Endothelial cell (in vitro differentiated cells): ENCODE measurements around the gene QDPR. TPM values are rescaled to one million over a fixed set of nuclear protein-coding genes. Genes with fewer than 3 reads are reported as not detected.

ENCODE experiments used
- DNase-seq: peaks from one replicate; pipeline ENCODE4 v3.0.0; 2021; ENCODE audit warnings: low spot score
- H3K27ac Mint-ChIP-seq: one replicate; pipeline ENCODE4 v1.8.0; 2021; ENCODE audit warnings: mixed read lengths, inconsistent platforms; ENCODE audit not compliant: unreplicated experiment
- H3K27me3 Mint-ChIP-seq: one replicate; pipeline ENCODE4 v1.8.0; 2021; ENCODE audit warnings: mild to moderate bottlenecking, moderate library complexity, mixed read lengths, inconsistent platforms; ENCODE audit not compliant: unreplicated experiment
- H3K36me3 Mint-ChIP-seq: one replicate; pipeline ENCODE4 v1.8.0; 2021; ENCODE audit warnings: mild to moderate bottlenecking, low read depth, mixed read lengths, inconsistent platforms; ENCODE audit not compliant: unreplicated experiment
- H3K4me1 Mint-ChIP-seq: one replicate; pipeline ENCODE4 v1.8.0; 2021; ENCODE audit warnings: mild to moderate bottlenecking, mixed read lengths, inconsistent platforms; ENCODE audit not compliant: unreplicated experiment
- H3K4me3 Mint-ChIP-seq: one replicate; pipeline ENCODE4 v1.8.0; 2021; ENCODE audit warnings: mild to moderate bottlenecking, mixed read lengths, inconsistent platforms; ENCODE audit not compliant: unreplicated experiment
- H3K9me3 Mint-ChIP-seq: one replicate; pipeline ENCODE4 v1.8.0; 2021; ENCODE audit warnings: mixed read lengths, inconsistent platforms; ENCODE audit not compliant: unreplicated experiment
- total RNA-seq: library from RNA; stranded (reverse); fragmentation: NEBNext Ultra II Directional; extraction: Animal tissue kit (Norgen Biotek cat#: 25700); gene quantifications from one replicate; pipeline ENCODE4 v1.2.1, GENCODE V29; 2021; ENCODE audit not compliant: unreplicated experiment
- TF ChIP-seq, protein P1 (sequence below): fragments of 200-600 bp; sonication (generic); IDR thresholded peaks from one replicate; pipeline ENCODE4 v1.5.0; 2021; ENCODE audit warnings: antibody characterized with exemption; ENCODE audit not compliant: unreplicated experiment

Gene QDPR
- total RNA-seq, 1 donor from 2014 or later: 25.8 TPM

DNA sequence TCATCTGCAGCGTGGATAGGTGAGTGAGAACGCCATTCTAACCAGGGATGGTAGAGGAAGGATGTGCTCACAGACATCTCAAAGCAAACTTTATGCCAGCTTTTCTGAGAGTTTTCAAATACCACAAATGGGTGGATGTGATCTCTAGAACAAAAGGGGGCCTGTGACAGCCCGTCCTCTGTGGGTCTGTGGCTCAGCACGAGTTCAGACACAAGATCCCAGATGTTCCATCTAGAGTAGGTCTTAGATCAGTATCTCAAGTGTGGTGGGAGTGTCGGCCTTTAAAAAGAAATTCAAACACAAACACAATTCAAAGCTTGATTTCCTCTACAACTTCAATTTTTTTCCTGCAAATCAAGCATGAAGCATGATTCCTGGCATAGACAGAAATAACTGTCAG lies 22.8 kb downstream of the QDPR start:
- H3K9me3 Mint-ChIP-seq: no peaks in the 10 kb centered on the region
- H3K4me3 Mint-ChIP-seq: no peak overlapping the region
- peaks cover 11% of the 10 kb centered on the region for H3K36me3 Mint-ChIP-seq
- TF ChIP-seq, protein P1, sequence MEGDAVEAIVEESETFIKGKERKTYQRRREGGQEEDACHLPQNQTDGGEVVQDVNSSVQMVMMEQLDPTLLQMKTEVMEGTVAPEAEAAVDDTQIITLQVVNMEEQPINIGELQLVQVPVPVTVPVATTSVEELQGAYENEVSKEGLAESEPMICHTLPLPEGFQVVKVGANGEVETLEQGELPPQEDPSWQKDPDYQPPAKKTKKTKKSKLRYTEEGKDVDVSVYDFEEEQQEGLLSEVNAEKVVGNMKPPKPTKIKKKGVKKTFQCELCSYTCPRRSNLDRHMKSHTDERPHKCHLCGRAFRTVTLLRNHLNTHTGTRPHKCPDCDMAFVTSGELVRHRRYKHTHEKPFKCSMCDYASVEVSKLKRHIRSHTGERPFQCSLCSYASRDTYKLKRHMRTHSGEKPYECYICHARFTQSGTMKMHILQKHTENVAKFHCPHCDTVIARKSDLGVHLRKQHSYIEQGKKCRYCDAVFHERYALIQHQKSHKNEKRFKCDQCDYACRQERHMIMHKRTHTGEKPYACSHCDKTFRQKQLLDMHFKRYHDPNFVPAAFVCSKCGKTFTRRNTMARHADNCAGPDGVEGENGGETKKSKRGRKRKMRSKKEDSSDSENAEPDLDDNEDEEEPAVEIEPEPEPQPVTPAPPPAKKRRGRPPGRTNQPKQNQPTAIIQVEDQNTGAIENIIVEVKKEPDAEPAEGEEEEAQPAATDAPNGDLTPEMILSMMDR: no peak
- peaks cover 5% of the 10 kb centered on the region for H3K4me1 Mint-ChIP-seq
- no peak for DNase-seq
- H3K27ac Mint-ChIP-seq: no peak overlapping the region
- H3K27me3 Mint-ChIP-seq: no peaks in the 10 kb centered on the region

DNA sequence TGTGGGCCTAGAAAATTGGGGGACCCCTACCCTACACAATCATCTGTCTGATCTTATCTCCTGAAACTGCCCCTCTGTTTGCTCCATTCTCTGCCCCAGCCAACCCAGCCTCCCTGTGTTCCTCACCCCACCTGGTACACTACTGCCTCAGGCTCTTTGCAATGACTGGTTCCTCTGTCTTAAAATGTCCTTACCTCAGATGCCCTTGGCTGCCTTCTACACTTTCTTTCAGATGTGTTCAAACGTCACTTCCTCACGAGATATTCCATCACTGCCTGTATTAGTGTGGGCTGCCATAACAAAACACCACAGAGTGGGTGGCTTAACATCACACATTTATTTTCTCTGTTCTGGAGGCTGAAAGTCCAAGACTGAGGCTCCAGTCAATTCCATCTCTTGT lies 29.2 kb downstream of the QDPR start:
- DNase-seq: no peak
- no peak overlapping the region for H3K4me3 Mint-ChIP-seq
- H3K9me3 Mint-ChIP-seq: no peaks in the 10 kb centered on the region
- TF ChIP-seq, protein P1: no peak
- H3K27me3 Mint-ChIP-seq: peaks cover 1% of the 10 kb centered on the region
- peaks cover 4% of the 10 kb centered on the region for H3K36me3 Mint-ChIP-seq
- no peaks in the 10 kb centered on the region for H3K4me1 Mint-ChIP-seq
- H3K27ac Mint-ChIP-seq: no peak overlapping the region

DNA sequence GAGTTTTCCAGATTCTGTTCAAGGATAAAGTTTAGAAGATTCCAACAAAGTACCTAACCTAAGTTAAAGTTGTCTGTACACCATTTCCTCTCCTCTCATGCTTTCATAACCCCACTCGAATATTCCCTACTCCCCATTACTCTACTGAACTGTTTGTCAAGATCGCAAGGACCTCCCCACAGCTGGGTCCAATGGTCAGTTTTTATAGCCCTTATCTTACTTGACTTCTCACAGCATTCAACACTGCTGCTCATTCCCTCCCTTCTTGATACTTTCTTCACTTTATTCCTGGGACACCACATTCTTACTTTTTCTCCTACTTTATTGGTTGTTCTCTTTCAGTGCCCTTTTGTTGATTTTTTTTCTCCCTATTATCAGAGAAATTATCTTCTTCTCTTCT lies 30.9 kb downstream of the QDPR start:
- TF ChIP-seq, protein P1: no peak
- Mint-ChIP-seq H3K27me3 (peaks cover 5% of the 10 kb centered on the region), H3K4me1 (no peaks in the 10 kb centered on the region)

DNA sequence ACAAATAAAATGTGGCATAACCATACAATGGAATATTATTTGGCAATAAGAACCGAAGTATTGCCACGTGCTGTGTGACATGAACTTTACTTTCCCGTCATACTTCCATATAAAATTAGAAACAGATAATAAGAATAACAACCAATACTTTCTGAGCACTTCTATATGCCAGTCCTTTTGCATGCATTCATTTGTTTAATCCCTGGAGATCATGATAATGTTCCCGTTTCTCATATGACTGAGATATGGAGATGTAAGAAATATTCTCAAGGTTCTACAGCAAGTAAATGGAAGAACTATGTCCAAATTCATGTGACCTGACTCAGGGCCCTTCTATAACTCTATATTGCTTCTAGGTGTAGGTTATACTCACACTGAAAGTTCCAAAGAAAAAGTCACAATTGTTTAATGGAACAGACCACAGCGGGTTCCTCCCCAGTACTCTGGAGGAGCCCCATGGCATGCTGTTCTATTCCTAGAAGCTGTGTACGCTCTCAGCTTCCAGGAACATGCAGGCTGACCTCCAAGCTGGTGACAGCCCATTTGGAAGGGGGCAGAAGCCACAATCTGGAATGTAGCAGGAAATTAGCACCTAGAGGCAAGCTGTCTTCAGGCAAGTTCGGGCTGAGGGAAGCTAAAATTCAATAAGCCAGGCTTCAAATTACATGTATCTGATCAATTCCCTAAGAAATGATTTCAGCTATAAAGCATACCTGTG lies 31.5 kb downstream of the QDPR start:
- DNase-seq: no peak
- H3K4me1 Mint-ChIP-seq: no peaks in the 10 kb centered on the region
- TF ChIP-seq, protein P1: no peak
- no peak overlapping the region for H3K4me3 Mint-ChIP-seq
- H3K9me3 Mint-ChIP-seq: no peaks in the 10 kb centered on the region
- no peak overlapping the region for H3K27ac Mint-ChIP-seq
- peaks cover 5% of the 10 kb centered on the region for H3K27me3 Mint-ChIP-seq
- no peaks in the 10 kb centered on the region for H3K36me3 Mint-ChIP-seq

More for the DNA sequence above, 30.9 kb downstream of the QDPR start:
- no peaks in the 10 kb centered on the region for H3K9me3 Mint-ChIP-seq
- H3K4me3 Mint-ChIP-seq: no peak overlapping the region
- DNase-seq: no peak
- no peaks in the 10 kb centered on the region for H3K36me3 Mint-ChIP-seq
- no peak overlapping the region for H3K27ac Mint-ChIP-seq

DNA sequence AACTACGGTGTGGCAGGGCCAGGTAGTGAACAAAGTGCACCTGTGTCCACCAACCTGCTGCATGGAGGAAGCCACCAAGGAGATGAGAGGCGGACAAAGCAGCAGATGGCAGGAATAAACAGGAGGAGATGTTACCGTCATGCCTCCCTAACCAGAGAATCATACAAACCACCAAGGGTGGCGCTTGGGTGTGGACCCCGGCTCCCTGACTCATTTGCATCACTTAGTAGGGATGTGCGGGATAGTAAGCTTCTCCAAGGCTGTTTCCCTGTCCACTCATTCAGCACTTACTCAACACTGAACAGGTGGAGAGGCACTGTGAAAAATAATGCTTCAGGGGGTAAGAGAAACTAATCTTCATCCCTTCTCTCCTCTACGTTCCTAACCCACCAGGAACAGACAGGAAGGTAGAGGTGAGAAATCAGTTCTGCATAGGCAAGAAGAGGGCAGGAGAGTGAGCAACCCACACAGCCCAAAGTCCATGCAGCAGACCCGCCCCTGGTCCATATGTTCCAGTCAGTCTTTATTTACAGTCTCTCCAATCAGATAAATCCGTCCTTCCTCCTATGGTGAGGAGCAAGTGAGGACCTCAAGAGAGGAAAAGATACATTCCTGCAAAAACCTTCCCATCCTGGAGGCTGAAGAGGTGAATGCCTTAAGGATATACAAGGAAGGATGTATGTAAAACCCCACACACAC lies 34.0 kb downstream of the QDPR start:
- Mint-ChIP-seq H3K36me3 (no peaks in the 10 kb centered on the region), H3K9me3 (no peaks in the 10 kb centered on the region), H3K27me3 (peaks cover 5% of the 10 kb centered on the region), H3K27ac (no peak overlapping the region), H3K4me1 (no peaks in the 10 kb centered on the region), H3K4me3 (no peak overlapping the region)
- no peak for DNase-seq
- TF ChIP-seq, protein P1: no peak
